Esophagus (tissue), 2 donors: ENCODE results near the gene RNF6. TPM values are rescaled to one million over a fixed set of nuclear protein-coding genes. Genes with fewer than 3 reads are reported as not detected.

Experiments used
- H3K27ac ChIP-seq, 2 donors: one replicate each; pipeline ENCODE4 v1.5.1; 2013; ENCODE audit warnings: low read depth in 2 of 2, mild to moderate bottlenecking in 2 of 2, inconsistent platforms in 1 of 2, low read length in 1 of 2, moderate library complexity in 1 of 2
- H3K27me3 ChIP-seq, 2 donors: one replicate each; pipeline ENCODE4 v1.6.1; 2013; ENCODE audit warnings: low read length in 2 of 2, control low read depth in 1 of 2, mild to moderate bottlenecking in 1 of 2; ENCODE audit not compliant: insufficient read depth in 2 of 2, control insufficient read depth in 1 of 2
- H3K36me3 ChIP-seq, 2 donors: one replicate each; pipeline ENCODE4 v1.6.1; 2013; ENCODE audit warnings: low read length in 1 of 2; ENCODE audit not compliant: control insufficient read depth in 2 of 2, insufficient read depth in 2 of 2
- H3K4me1 ChIP-seq, 2 donors: one replicate each; pipeline ENCODE4 v1.6.1; 2013; ENCODE audit warnings: low read length in 1 of 2; ENCODE audit not compliant: control insufficient read depth in 2 of 2, insufficient read depth in 2 of 2
- H3K4me3 ChIP-seq, 2 donors: one replicate each; pipeline ENCODE4 v1.5.1; 2013; ENCODE audit warnings: low read length in 2 of 2, mild to moderate bottlenecking in 2 of 2, low read depth in 1 of 2, moderate library complexity in 1 of 2
- H3K9me3 ChIP-seq, 2 donors: one replicate each; pipeline ENCODE4 v1.6.1; 2013; ENCODE audit warnings: mild to moderate bottlenecking in 2 of 2, low read depth in 1 of 2, low read length in 1 of 2, moderate library complexity in 1 of 2; ENCODE audit not compliant: control insufficient read depth in 2 of 2, insufficient read depth in 1 of 2
- WGBS, 2 donors: extraction: QIAGEN DNeasy Blood & Tissue Kit; methylation state at CpG; one replicate each; pipeline ENCODE4 v1.1.7; 2013; 5-methylcytosine and 5-hydroxymethylcytosine counted together
- polyA plus RNA-seq, 2 donors: library from polyadenylated mRNA; stranded (reverse); fragments of 200-250 nt; gene quantifications; one replicate each; pipeline ENCODE4 v1.2.3, GENCODE V29; 2013
- donor health status: healthy with polysubstance abuse.
- donor health status: Bipolar disorder and iron deficiency.

RNF6 gene
- polyA plus RNA-seq, 2 donors: 12.6 to 17.3 TPM

- WGBS, 2 donors: 88 to 93% methylated on average over 13 of the region's 13 CpGs
- Histone ChIP-seq H3K36me3 (no peaks in the 10 kb centered on the region), H3K9me3 (no peaks in the 10 kb centered on the region), H3K27me3 (no peaks in the 10 kb centered on the region), H3K4me1 (no peaks in the 10 kb centered on the region), H3K4me3 (no peak overlapping the region), H3K27ac (no peak overlapping the region)
Observed at GRCh38 chr13:26229080-26229615, 7.0 kb upstream of the RNF6 start.

GRCh38 chr13:26228096-26228495, 6.0 kb upstream of the RNF6 start:
- Histone ChIP-seq H3K9me3 (no peaks in the 10 kb centered on the region), H3K27me3 (no peaks in the 10 kb centered on the region), H3K36me3 (no peaks in the 10 kb centered on the region), H3K27ac (no peak overlapping the region), H3K4me1 (no peaks in the 10 kb centered on the region), H3K4me3 (no peak overlapping the region)
- 67 to 82% methylated on average over 2 of the region's 2 CpGs for WGBS, 2 donors

- H3K27ac ChIP-seq: no peak overlapping the region
- no peaks in the 10 kb centered on the region for H3K36me3 ChIP-seq
- no peaks in the 10 kb centered on the region for H3K9me3 ChIP-seq
- no peaks in the 10 kb centered on the region for H3K4me1 ChIP-seq
- H3K27me3 ChIP-seq: no peaks in the 10 kb centered on the region
- WGBS, 2 donors: 81 to 86% methylated on average over 6 of the region's 6 CpGs
- H3K4me3 ChIP-seq: no peak overlapping the region
Observed at GRCh38 chr13:26227166-26227971, 5.3 kb upstream of the RNF6 start.

GRCh38 chr13:26225896-26226617, 3.9 kb upstream of the RNF6 start:
- Histone ChIP-seq H3K27me3 (no peaks in the 10 kb centered on the region), H3K4me3 (no peak overlapping the region), H3K27ac (no peak overlapping the region), H3K9me3 (no peaks in the 10 kb centered on the region), H3K4me1 (no peaks in the 10 kb centered on the region), H3K36me3 (no peaks in the 10 kb centered on the region)
- WGBS, 2 donors: 71 to 75% methylated on average over 7 of the region's 7 CpGs

GRCh38 chr13:26222520-26223046, 469 bp upstream of the RNF6 start:
- Histone ChIP-seq H3K27me3 (no peaks in the 10 kb centered on the region), H3K27ac (peak overlapping the region; percentile 97 to 98), H3K4me3 (peak overlapping the region; percentile 73 to 98), H3K9me3 (no peaks in the 10 kb centered on the region), H3K36me3 (no peaks in the 10 kb centered on the region), H3K4me1 (no peaks in the 10 kb centered on the region)
- WGBS, 2 donors: 21 to 27% methylated on average over 16 of the region's 16 CpGs

- Histone ChIP-seq H3K9me3 (no peaks in the 10 kb centered on the region), H3K36me3 (peaks cover 0 to 6% of the 10 kb centered on the region in 2 donors), H3K4me1 (no peaks in the 10 kb centered on the region), H3K27ac (peak overlapping the region; percentile 97 to 98), H3K27me3 (no peaks in the 10 kb centered on the region), H3K4me3 (peak overlapping the region; percentile 73 to 98)
- WGBS, 2 donors: 0 to 1% methylated on average over 16 of the region's 16 CpGs
Observed at GRCh38 chr13:26221399-26221720, 754 bp downstream of the RNF6 start.

- Histone ChIP-seq H3K4me3 (no peak overlapping the region), H3K27ac (no peak overlapping the region), H3K36me3 (peaks cover 0 to 6% of the 10 kb centered on the region in 2 donors), H3K27me3 (no peaks in the 10 kb centered on the region), H3K4me1 (no peaks in the 10 kb centered on the region), H3K9me3 (no peaks in the 10 kb centered on the region)
- 48 to 52% methylated on average over 2 of the region's 2 CpGs for WGBS, 2 donors
Observed at GRCh38 chr13:26220575-26220974, 1.5 kb downstream of the RNF6 start.

- Histone ChIP-seq H3K27me3 (no peaks in the 10 kb centered on the region), H3K9me3 (no peaks in the 10 kb centered on the region), H3K4me1 (no peaks in the 10 kb centered on the region), H3K27ac (no peak overlapping the region), H3K36me3 (peaks cover 4 to 13% of the 10 kb centered on the region in 2 donors), H3K4me3 (no peak overlapping the region)
- 50 to 53% methylated on average over 1 of the region's 1 CpG for WGBS, 2 donors
Observed at GRCh38 chr13:26219726-26220125, 2.4 kb downstream of the RNF6 start.

GRCh38 chr13:26216042-26216441, 6.1 kb downstream of the RNF6 start:
- Histone ChIP-seq H3K4me3 (no peak overlapping the region), H3K4me1 (no peaks in the 10 kb centered on the region), H3K36me3 (peaks cover 11 to 22% of the 10 kb centered on the region in 2 donors), H3K27me3 (no peaks in the 10 kb centered on the region), H3K9me3 (no peaks in the 10 kb centered on the region), H3K27ac (no peak overlapping the region)
- WGBS, 2 donors: 94 to 95% methylated on average over 2 of the region's 2 CpGs
